GM20431 (cell line): ENCODE data around the gene HECTD3.
"Not testable (repeated sequence)": the region's sequence is repeated elsewhere in the genome, so short reads cannot be mapped to it uniquely, and the experiment has no call there.

Source experiments
- in situ Hi-C: fragments of 300-500 bp; cut with MseI, MboI; formaldehyde crosslinking; loops from one replicate; pipeline ENCODE4 v1.15.0; 2020; ENCODE audit warnings: low sequenced_read_pairs; ENCODE audit not compliant: unreplicated experiment

Gene HECTD3

GRCh38 chr1:44999232-44999631 is 11.9 kb downstream of the HECTD3 start:
- in situ Hi-C loops = no loop called here

GRCh38 chr1:44995467-44996238 is 15.5 kb downstream of the HECTD3 start:
- in situ Hi-C loops = no loop called here

DNA sequence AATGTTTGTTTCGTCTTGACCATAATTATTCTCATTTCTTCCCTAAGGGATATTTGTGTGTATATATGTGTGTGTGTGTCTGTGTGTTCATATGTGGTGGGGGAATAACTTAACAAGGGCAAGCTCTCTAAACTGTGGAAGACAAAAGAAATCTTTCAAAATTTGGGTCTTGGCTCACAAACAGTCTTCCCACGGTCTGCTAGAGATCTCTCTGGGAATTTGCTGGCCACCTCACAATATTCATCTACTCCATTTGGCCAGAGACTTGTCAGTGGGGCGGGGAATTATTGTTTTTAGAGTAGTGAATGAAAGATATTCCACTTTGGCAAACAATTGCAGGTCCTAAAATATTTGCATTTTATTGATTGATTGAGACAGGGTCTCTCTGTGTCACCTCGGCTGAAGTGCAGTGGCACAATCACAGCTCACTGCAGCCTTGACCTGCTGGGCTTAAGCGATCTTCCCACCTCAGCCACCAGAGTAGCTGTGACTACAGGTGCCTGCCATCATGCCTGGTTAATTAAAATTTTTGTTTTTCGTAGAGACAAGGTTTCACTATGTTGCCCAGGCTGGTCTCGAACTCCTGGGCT is 16.7 kb downstream of the HECTD3 start:
- in situ Hi-C loops = no loop called here

- in situ Hi-C loops = no loop called here
These were observed 22.5 kb downstream of the HECTD3 start for GRCh38 chr1:44988531-44989156.

DNA sequence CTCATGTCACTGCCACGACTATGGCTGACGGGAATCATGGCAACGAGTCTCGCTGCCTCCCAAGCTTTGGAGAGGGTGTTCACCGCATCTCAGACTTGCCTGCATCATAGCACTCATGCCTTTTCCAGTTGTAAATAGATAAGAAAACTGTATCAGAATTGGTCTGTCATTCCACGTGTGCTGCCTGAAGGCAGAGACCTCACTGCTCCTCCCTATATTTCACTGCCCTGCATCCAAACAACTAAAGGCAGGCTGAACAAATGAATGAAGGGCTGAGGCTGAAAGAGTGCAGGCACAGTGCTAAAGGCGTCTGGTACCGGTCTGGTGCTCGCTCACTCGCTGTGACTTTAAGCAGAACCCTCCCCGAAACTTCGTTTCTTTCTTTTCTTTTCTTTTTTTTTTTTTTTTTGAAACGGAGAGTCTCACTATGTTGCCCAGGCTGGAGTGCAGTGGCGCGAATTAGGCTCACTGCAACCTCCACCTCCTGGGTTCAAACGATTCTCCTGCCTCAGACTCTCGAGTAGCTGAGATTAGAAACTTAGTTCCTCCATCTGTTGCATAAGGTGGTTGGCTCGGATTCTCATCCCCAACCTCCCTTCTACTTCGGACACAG is 25.3 kb downstream of the HECTD3 start:
- in situ Hi-C loops = no loop called here

DNA sequence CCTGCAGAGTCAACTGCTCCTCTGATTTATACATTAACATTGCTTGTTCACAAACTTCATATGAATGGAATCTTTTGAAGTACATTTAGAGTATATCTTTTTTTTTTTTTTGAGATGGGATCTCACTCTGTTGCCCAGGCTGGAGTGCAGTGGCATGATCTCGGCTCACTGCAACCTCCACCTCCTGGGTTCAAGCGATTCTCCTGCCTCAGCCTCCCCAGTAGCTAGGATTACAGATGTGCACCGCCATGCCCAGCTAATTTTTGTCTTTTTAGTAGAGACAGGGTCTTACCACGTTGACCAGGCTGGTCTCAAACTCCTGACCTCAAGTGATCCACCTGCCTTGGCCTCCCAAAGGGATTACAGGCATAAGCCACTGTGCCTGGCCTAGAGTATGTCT is 33.8 kb downstream of the HECTD3 start:
- in situ Hi-C loops = not testable (repeated sequence)

DNA sequence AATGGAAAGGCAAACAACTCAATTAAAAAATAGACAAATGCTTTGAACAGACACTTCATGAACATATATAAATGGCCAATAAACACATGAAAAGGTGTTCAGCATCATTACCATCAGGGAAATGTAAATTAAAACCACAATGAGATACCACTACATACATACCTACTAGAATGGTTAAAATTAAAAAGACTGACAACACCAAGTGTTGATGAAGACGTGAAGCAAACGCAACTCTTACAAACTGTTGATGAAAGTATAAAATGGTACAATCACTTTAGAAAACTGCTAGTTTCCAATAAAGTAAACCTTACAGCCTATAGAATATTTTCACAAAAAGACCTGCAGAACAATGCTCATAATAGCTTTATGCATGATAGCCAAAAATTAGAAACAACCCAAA is 34.9 kb downstream of the HECTD3 start:
- in situ Hi-C loops = no loop called here

- in situ Hi-C loops = no loop called here
These were observed 37.5 kb downstream of the HECTD3 start for GRCh38 chr1:44973645-44974044.

- in situ Hi-C loops = no loop called here
These were observed 40.8 kb downstream of the HECTD3 start for GRCh38 chr1:44970317-44970716.

GRCh38 chr1:44964396-44964795 is 46.7 kb downstream of the HECTD3 start:
- in situ Hi-C loops = no loop called here

- in situ Hi-C loops = no loop called here
These were observed 48.4 kb downstream of the HECTD3 start for GRCh38 chr1:44962729-44963128.

- in situ Hi-C loops = not testable (repeated sequence)
These were observed 49.1 kb downstream of the HECTD3 start for GRCh38 chr1:44962022-44962421.

DNA sequence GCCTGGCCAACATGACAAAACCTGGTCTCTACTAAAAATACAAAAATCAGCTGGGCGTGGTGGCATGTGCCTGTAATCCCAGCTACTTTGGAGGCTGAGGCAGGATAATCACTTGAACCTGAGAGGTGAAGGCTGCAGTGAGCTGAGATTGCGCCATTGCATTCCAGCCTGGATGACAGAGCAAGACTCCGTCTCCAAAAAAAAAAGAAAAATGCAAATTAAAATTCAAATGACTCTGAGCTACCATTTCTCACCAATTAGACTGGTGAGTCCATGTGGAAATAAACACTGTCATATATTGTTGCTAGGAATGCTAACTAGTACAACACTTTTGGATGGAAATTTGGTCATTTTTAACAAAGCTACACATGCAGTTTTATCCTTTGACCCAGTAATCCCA is 53.6 kb downstream of the HECTD3 start:
- in situ Hi-C loops = not testable (repeated sequence)

- in situ Hi-C loops = not testable (repeated sequence)
These were observed 55.0 kb downstream of the HECTD3 start for GRCh38 chr1:44956077-44956476.
